Neutrophil (primary cell): ENCODE results near the gene SESN1.

Experiments
- H3K27ac ChIP-seq: fragments of 200-600 bp; sonication (generic); 2 replicates; pipeline ENCODE4 v1.5.1; 2016; ENCODE audit warnings: mild to moderate bottlenecking, moderate library complexity
- H3K27me3 ChIP-seq: fragments of 200-600 bp; sonication (generic); 2 replicates; pipeline ENCODE4 v1.6.0; 2016; ENCODE audit warnings: mild to moderate bottlenecking
- H3K36me3 ChIP-seq: fragments of 200-600 bp; sonication (generic); 2 replicates; pipeline ENCODE4 v1.5.1; 2017
- H3K4me1 ChIP-seq, 2 experiments: fragments of 200-600 bp in 1 of 2; sonication (generic) in 1 of 2; 1 replicate in 1 of 2; 2 replicates in 1 of 2; pipeline versions ENCODE4 v1.5.1 to v1.6.1; 2013 to 2016; ENCODE audit warnings: low read depth in 1 of 2, low read length in 1 of 2, mild to moderate bottlenecking in 1 of 2, moderate library complexity in 1 of 2; ENCODE audit not compliant: control insufficient read depth in 1 of 2, insufficient read depth in 1 of 2
- H3K4me3 ChIP-seq, 2 experiments: fragments of 200-600 bp in 1 of 2; sonication (generic) in 1 of 2; 1 replicate in 1 of 2; 2 replicates in 1 of 2; pipeline ENCODE4 v1.5.1; 2013 to 2016; ENCODE audit warnings: low read depth in 1 of 2, low read length in 1 of 2, mild to moderate bottlenecking in 1 of 2, moderate library complexity in 1 of 2
- H3K9me3 ChIP-seq: fragments of 200-600 bp; sonication (generic); 2 replicates; pipeline ENCODE4 v1.5.1; 2016
- TF ChIP-seq, protein P1 (sequence below): fragments of 200-600 bp; sonication (generic); IDR thresholded peaks from 2 replicates; pipeline ENCODE4 v1.5.1; 2016; ENCODE audit warnings: antibody characterized with exemption

The SESN1 gene

DNA sequence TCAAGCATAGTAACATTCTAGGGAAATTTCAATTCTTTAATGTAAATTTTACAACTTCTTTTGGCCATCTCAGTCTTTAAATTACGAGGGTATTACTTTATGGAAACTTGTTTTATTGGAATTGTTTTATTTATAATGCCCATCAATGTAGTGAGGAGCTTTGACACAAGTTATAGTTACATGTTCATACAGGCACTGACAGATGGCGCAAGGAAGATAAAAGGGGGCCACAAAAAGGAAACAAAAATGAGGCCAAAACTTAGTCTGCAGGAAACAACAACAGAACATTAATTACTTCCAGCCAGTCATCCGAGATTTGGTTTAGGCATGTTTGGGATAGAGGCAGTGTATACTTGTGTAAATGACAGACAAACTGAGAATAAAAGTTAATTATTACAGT lies 18.3 kb downstream of the SESN1 start:
- H3K36me3 ChIP-seq: no peaks in the 10 kb centered on the region
- TF ChIP-seq, protein P1, sequence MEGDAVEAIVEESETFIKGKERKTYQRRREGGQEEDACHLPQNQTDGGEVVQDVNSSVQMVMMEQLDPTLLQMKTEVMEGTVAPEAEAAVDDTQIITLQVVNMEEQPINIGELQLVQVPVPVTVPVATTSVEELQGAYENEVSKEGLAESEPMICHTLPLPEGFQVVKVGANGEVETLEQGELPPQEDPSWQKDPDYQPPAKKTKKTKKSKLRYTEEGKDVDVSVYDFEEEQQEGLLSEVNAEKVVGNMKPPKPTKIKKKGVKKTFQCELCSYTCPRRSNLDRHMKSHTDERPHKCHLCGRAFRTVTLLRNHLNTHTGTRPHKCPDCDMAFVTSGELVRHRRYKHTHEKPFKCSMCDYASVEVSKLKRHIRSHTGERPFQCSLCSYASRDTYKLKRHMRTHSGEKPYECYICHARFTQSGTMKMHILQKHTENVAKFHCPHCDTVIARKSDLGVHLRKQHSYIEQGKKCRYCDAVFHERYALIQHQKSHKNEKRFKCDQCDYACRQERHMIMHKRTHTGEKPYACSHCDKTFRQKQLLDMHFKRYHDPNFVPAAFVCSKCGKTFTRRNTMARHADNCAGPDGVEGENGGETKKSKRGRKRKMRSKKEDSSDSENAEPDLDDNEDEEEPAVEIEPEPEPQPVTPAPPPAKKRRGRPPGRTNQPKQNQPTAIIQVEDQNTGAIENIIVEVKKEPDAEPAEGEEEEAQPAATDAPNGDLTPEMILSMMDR: no peak
- no peaks in the 10 kb centered on the region for H3K27me3 ChIP-seq
- H3K27ac ChIP-seq: no peak overlapping the region
- H3K9me3 ChIP-seq: no peaks in the 10 kb centered on the region
- peaks cover 0 to 3% of the 10 kb centered on the region in 2 experiments for H3K4me1 ChIP-seq
- H3K4me3 ChIP-seq: no peak overlapping the region

DNA sequence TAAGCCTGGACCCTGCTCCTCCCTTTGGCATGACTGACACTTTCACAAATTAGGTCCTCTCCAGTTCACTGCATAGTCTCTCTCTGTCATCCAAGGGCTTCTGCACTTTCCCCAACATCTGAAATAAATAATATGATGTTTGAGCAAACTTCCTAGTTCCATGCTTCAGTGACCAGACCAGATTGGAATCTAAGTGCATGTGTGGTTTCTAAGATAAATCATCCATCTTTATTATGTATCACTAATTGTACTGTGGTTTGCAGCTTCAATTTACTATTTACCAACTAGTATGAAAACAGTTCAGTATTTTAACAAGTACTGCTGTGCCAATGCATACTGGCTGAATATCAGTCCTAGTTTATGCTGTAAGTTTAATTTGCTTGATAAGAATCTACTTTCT lies 18.7 kb downstream of the SESN1 start:
- Histone ChIP-seq H3K4me3 (no peak overlapping the region), H3K27me3 (no peaks in the 10 kb centered on the region), H3K27ac (no peak overlapping the region), H3K36me3 (no peaks in the 10 kb centered on the region), H3K4me1 (peaks cover 0 to 3% of the 10 kb centered on the region in 2 experiments), H3K9me3 (no peaks in the 10 kb centered on the region)
- TF ChIP-seq, protein P1: no peak

DNA sequence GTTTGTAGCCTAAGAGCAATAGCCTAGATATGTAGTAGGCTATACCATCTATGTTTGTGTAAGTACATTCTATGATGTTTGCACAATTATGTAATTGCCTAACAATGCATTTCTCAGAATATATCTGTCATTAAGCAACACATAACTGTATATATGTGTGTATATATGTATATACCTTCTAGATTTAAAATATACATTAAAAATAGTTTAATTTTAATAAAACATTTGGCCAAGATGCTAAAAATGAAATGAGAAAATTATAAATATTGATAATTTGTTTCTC lies 20.6 kb downstream of the SESN1 start:
- Histone ChIP-seq H3K36me3 (no peaks in the 10 kb centered on the region), H3K27me3 (no peaks in the 10 kb centered on the region), H3K9me3 (no peaks in the 10 kb centered on the region), H3K4me1 (peaks cover 7 to 13% of the 10 kb centered on the region in 2 experiments), H3K27ac (no peak overlapping the region), H3K4me3 (no peak overlapping the region)
- TF ChIP-seq, protein P1: no peak

DNA sequence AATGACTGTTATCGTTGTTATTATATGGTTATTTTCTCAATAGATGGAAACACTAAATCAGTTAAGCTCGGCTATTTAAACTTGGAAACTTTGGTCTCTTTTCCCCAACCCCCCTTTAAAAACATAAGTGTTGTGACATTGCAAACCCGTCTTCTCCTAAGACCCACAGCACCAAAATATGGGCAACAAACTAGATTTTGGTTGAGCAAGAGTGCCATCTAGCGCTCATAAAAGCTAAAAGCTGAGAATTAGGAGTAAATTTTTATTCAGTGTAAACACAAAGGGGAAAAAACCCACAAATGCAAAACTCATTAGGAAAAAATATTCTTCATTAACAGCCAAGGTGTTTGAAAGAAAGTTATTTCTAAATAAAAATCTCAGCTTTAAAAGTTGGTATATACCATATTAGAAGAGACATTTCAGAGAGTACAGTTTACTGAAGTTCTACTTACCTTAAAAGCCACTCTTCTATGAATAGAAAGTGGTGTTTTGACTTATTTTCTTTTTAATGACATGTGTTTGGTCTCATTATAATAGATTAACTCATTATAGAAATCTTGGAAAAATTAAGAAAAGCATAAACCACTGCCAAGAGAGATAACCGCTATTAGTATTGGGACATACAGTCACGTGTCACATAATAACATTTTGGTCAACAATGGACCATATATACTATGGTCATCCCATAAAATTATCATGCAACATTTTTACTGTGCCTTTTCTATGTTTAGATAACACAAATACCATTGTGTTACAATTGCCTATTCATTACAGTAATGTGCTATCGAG lies 21.1 kb downstream of the SESN1 start:
- Histone ChIP-seq H3K27me3 (no peaks in the 10 kb centered on the region), H3K4me1 (peaks cover 7 to 13% of the 10 kb centered on the region in 2 experiments), H3K27ac (no peak overlapping the region), H3K4me3 (no peak overlapping the region), H3K9me3 (no peaks in the 10 kb centered on the region), H3K36me3 (no peaks in the 10 kb centered on the region)
- TF ChIP-seq, protein P1: peak; percentile 69

DNA sequence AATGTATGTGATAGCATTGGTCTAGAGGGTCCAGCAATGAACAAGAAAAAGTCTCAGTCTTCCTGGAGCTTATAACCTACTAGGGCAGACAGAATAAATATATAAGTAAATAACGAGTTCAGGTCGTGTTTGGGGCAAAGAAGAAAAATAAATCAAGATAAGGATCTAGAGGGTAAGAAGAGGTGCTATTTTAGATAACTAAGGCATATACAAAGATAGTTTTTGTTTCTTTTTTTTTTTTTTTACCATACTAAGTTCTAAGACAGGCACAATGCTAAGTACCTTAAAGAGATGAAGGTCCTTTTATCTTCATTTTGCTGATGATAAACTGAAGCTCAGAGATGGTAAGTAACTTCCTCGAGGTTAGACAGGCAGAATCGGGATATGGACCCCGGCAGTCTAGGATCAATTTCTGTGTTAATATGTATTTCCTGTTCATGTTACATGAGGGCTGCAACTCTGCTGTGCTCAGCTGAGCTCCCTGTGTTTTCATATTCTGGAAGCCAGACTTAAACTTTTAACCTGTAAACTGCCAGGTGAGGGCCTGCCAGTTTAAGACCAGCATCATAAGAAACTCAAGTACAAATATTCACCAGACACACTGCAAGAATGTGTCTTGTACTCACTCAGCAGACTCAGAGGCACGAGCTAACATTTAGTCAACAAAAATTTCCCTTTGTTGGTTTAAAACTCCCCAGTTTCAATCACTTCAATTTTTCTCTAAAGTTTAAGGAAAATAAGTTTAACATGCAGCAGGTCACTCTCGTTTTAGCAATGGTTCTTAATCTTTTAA lies 23.3 kb downstream of the SESN1 start:
- TF ChIP-seq, protein P1: no peak
- no peaks in the 10 kb centered on the region for H3K36me3 ChIP-seq
- no peak overlapping the region for H3K4me3 ChIP-seq
- H3K27ac ChIP-seq: no peak overlapping the region
- peaks cover 7 to 13% of the 10 kb centered on the region in 2 experiments for H3K4me1 ChIP-seq
- H3K9me3 ChIP-seq: no peaks in the 10 kb centered on the region
- no peaks in the 10 kb centered on the region for H3K27me3 ChIP-seq
